ENCODE data around the gene TMEM129.

TMEM129 gene

GRCh38 chr4:1715002-1715758, 5.9 kb downstream of the TMEM129 start:
- DNase-seq (ENCODE audit: low read depth), result no peak
- TF ChIP-seq CTCF (IDR thresholded peaks at IDR 0.05; ENCODE audit: insufficient read depth, low read depth, low read length, missing control alignments), result no peak
- no peak overlapping the region for H3K4me3 ChIP-seq (ENCODE audit: low read length)

DNA sequence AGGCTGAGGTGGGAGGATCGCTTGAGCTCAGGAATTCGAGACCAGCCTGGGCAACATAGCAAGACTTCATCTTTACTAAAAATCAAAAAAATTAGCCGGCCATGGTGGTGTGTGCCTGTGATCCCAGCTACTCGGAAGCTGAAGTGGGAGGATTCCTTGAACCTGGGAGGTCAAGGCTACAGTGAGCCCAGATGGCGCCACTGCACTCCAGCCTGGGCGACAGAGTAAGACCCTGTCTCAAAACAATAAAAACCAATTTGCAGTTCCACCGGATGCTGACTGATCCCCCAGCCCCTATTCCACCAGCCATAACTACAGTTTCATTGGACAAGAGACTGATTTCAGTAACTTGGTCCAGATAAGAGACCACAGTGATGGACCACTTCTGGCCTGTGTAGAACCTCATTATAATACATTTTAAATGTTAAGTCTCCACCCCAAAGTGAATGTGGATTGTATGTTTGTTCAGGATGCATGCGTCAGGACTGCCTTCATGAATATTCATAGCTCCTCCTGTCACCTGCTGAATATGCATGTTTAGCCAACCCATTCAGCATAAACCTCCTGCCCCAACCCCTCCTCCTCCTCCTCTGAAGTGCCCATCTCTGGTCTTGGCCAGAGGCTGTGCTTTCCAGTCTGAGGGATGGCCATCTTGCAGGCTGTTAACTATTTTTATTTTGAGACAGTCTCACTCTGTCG, 6.7 kb downstream of the TMEM129 start:
- H3K4me3 ChIP-seq (ENCODE audit: low read length), result no peak overlapping the region
- peak; percentile 41 for DNase-seq (ENCODE audit: low read depth)
- no peak for TF ChIP-seq CTCF (IDR thresholded peaks at IDR 0.05; ENCODE audit: insufficient read depth, low read depth, low read length, missing control alignments)

GRCh38 chr4:1713003-1713851, 7.9 kb downstream of the TMEM129 start:
- no peak for TF ChIP-seq CTCF (IDR thresholded peaks at IDR 0.05; ENCODE audit: insufficient read depth, low read depth, low read length, missing control alignments)
- peak overlapping the region; percentile 72 for H3K4me3 ChIP-seq (ENCODE audit: low read length)
- peak; percentile 62 for DNase-seq (ENCODE audit: low read depth)

GRCh38 chr4:1712216-1713002, 8.7 kb downstream of the TMEM129 start, which contains the start of gene SLBP:
SLBP (minus strand) TSS chr4:1712319; CDS start chr4:1712188, 131 bp downstream.
- no peak for TF ChIP-seq CTCF (IDR thresholded peaks at IDR 0.05; ENCODE audit: insufficient read depth, low read depth, low read length, missing control alignments)
- DNase-seq (ENCODE audit: low read depth), result peak; percentile 98
- H3K4me3 ChIP-seq (ENCODE audit: low read length), result peak within 1 kb of the TSS; percentile 88

DNA sequence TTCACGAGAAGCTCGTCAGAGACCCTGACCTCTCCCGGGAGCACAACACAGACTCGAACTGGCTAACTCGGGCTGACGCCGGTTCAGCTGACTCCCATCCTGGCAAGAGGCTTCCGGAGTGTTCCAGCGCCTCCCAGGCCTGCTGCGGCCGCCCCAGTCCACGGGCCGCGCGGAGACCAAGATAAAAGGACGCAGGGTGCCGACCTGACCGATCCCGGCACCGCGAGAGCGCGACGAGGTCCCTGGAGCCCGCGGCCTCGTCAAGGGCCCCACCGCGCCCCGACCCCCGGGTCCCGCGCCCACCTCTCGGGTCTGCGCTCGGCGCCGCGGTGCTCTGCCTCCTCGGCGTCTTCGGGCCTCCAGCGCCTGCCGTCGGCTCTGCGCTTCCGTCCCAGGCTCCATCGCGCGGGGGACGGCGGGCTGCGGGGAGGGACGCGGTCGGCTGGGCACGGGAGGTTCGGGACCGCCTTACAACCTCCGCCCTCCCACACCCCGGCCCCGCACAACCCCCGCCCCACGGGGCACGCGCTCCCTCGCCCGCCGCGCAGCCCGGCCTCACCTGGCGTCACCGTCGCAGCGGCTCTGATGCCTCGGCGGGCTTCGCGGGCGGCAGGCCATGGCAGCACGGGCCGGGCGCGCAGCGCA, 9.4 kb downstream of the TMEM129 start:
- peak overlapping the region; percentile 88 for H3K4me3 ChIP-seq (ENCODE audit: low read length)
- DNase-seq (ENCODE audit: low read depth), result peak; percentile 56
- TF ChIP-seq CTCF (IDR thresholded peaks at IDR 0.05; ENCODE audit: insufficient read depth, low read depth, low read length, missing control alignments), result no peak
